ENCODE results near the gene PRR3.
"Not testable (repeated sequence)": the region's sequence is repeated elsewhere in the genome, so short reads cannot be mapped to it uniquely, and the experiment has no call there.

PRR3 gene

GRCh38 chr6:30571762-30572082, 14.6 kb downstream of the PRR3 start:
- DNase-seq (ENCODE audit: low read depth, low spot score) = no peak

GRCh38 chr6:30572148-30572547, 15.1 kb downstream of the PRR3 start:
- DNase-seq (ENCODE audit: low read depth, low spot score) = no peak

- no peak for DNase-seq (ENCODE audit: low read depth, low spot score)
Measured at GRCh38 chr6:30573113-30573512, 16.0 kb downstream of the PRR3 start.

GRCh38 chr6:30578051-30578450, 21.0 kb downstream of the PRR3 start:
- DNase-seq (ENCODE audit: low read depth, low spot score) = no peak

- DNase-seq (ENCODE audit: low read depth, low spot score) = no peak
Measured at GRCh38 chr6:30583921-30584320, 26.8 kb downstream of the PRR3 start.

GRCh38 chr6:30589754-30590358, 32.8 kb downstream of the PRR3 start:
- DNase-seq (ENCODE audit: low read depth, low spot score) = no peak

GRCh38 chr6:30590509-30590908, 33.4 kb downstream of the PRR3 start:
- no peak for DNase-seq (ENCODE audit: low read depth, low spot score)

- no peak for DNase-seq (ENCODE audit: low read depth, low spot score)
Measured at GRCh38 chr6:30591008-30591407, 33.9 kb downstream of the PRR3 start.

GRCh38 chr6:30592287-30592686, 35.2 kb downstream of the PRR3 start:
- DNase-seq (ENCODE audit: low read depth, low spot score) = no peak

- DNase-seq (ENCODE audit: low read depth, low spot score) = not testable (repeated sequence)
Measured at GRCh38 chr6:30597315-30598144, 40.4 kb downstream of the PRR3 start.

- DNase-seq (ENCODE audit: low read depth, low spot score) = no peak
Measured at GRCh38 chr6:30598912-30599624, 42.0 kb downstream of the PRR3 start.

- DNase-seq (ENCODE audit: low read depth, low spot score) = no peak
Measured at GRCh38 chr6:30599625-30600324, 42.7 kb downstream of the PRR3 start.

GRCh38 chr6:30600451-30600961, 43.4 kb downstream of the PRR3 start:
- DNase-seq (ENCODE audit: low read depth, low spot score) = no peak

- no peak for DNase-seq (ENCODE audit: low read depth, low spot score)
Measured at GRCh38 chr6:30601436-30601814, 44.3 kb downstream of the PRR3 start.

- DNase-seq (ENCODE audit: low read depth, low spot score) = no peak
Measured at GRCh38 chr6:30601815-30602641, 44.9 kb downstream of the PRR3 start.

GRCh38 chr6:30603961-30604360, 46.9 kb downstream of the PRR3 start:
- no peak for DNase-seq (ENCODE audit: low read depth, low spot score)

- no peak for DNase-seq (ENCODE audit: low read depth, low spot score)
Measured at GRCh38 chr6:30610065-30610464, 53.0 kb downstream of the PRR3 start.

GRCh38 chr6:30611150-30611855, 54.2 kb downstream of the PRR3 start:
- no peak for DNase-seq (ENCODE audit: low read depth, low spot score)

- DNase-seq (ENCODE audit: low read depth, low spot score) = no peak
Measured at GRCh38 chr6:30611856-30612194, 54.7 kb downstream of the PRR3 start.

GRCh38 chr6:30612213-30612612, 55.1 kb downstream of the PRR3 start:
- no peak for DNase-seq (ENCODE audit: low read depth, low spot score)

Data from brain pericyte (primary cell).